Putamen (tissue), 1 donor: ENCODE data around the gene CHST11.

ENCODE experiments used
- DNase-seq: peaks from one replicate; pipeline ENCODE4 v3.0.0-alpha.2; 2016; ENCODE audit warnings: low spot score

CHST11 gene

DNA sequence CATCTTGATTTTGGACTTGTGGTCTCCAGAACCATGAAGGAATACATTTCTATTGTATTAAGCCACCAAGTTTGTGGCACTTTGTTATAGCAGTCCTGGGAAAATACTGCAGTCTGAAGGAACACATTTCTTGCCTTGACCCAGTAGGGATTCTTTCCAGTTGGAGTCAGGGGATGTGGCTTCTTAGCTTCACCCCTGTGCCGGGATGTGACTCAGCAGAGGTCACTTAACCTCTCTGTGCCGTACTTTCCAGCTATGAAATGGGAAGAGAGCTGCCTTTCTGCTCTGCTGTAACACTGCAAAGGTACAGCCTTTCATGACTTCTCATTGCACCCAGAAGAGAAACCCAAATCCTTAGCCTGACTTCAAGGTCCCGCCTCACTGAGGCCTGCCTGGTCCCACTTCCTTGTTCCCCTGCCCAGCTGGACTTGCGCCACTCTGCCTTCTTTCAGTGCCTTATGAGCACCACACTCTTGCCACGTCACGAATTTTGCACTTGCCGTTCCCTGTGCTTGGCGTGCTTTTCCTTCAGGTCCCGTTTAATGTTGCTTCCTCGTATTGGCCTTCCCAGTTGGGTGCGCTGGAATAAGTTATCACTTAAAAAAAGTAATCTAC lies 24.2 kb downstream of the CHST11 start:
- no peak for DNase-seq

DNA sequence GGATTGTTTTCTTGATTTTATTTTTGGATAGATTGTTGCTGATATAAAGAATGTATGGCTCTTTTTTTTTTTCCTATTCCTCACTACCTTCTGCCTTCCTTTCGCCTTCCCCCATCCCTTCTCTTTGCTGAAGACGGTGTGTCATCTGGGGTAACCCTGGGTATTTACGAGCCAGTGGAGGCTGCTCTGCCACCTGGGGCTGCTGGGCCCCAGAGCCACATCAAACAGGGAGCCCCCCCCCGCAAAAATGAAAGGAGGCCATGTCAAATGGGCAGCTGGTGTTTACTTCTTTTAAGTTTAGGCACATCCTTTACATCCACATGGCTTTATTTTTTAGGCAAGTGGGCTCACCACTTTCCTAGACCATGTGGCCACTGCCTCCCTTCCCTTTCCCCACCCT lies 25.4 kb downstream of the CHST11 start:
- DNase-seq, result no peak

DNA sequence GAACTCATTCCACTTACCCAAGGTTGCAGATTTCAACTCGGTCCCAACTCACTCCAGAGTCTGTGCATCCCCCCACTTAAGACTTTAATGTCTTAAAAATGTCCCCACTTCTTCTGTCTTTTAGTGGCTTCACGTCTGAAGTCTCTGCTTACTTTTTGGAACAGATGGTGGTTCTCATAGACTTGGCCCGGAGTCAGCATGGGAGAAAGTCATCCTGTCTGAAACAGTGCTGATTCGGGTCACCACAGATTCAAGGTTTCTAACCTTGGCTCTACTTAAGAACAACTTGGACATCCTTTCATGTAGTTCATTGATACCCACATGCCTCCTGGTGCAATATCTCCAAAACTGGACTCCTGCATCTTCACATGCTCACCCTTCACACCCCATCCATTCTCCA lies 26.0 kb downstream of the CHST11 start:
- DNase-seq, result no peak

DNA sequence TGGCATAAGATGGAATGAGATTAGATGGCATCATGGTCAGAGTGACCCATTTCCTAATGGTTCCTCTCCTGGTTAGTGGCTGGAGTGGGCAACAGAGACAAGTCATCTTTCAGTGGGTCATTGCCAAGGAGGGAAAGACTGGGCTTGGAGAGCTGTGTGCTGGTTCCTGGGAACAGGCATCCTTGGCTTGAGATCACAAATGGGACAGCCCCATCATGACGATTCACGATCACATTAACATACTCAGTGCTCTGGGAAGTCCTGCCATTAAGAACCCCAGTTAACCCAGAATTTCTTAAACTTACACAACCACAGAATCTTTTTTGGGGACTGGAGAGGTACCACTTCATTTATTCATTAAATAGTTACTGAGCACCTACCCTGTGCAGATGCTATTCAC lies 27.3 kb downstream of the CHST11 start:
- DNase-seq, result no peak

DNA sequence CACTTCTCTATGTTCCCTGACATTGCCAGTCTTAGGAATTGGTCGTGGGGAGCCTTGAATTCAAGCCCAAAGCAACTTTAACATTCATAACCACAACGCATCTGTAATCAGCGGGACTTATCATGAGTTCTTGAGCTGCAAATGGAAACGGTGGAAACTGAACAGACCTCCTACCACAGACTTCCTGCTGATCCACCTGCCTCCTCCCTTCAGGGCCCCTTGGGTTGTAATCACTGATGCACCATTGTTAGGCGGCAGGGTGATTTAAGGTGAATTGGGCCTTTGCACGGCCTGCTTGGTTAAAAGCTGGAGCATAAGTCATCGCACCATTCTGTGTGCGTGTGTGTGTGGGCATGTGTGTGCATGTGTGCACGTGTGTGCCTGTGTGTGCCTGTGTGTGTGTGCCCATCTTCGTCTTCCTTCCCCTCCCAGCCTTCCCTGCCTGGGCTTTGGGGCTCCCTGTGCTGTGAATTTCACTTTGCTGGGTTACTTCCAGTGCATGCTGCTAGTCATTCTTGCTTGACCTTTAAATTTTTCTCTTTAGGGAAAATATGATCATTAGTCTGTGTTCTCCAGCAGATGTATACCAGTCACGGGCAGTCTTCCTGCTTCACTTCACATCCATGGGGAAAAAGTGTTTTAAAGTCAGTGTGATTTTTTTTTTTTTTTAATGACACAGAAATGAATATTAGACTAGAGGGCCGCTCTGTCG lies 29.1 kb downstream of the CHST11 start:
- no peak for DNase-seq

DNA sequence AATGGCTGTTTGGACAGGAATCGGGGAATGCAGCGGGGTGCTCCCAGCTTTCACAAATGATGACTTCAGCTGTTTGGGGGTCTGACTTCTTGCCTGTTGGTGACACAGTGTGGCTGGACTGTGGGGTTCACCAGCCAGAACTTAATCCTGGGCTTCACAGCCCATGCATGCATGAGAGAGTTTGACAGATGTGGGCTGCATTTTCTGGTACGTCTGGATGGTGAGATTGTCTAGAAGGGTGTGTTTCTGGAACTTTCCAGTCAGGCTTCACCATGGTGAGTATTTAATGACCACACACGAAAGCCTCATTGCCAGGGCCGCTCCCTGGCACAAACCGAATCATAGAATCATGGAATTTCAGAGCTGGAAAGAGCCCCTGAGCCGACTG lies 29.6 kb downstream of the CHST11 start:
- DNase-seq, result no peak

DNA sequence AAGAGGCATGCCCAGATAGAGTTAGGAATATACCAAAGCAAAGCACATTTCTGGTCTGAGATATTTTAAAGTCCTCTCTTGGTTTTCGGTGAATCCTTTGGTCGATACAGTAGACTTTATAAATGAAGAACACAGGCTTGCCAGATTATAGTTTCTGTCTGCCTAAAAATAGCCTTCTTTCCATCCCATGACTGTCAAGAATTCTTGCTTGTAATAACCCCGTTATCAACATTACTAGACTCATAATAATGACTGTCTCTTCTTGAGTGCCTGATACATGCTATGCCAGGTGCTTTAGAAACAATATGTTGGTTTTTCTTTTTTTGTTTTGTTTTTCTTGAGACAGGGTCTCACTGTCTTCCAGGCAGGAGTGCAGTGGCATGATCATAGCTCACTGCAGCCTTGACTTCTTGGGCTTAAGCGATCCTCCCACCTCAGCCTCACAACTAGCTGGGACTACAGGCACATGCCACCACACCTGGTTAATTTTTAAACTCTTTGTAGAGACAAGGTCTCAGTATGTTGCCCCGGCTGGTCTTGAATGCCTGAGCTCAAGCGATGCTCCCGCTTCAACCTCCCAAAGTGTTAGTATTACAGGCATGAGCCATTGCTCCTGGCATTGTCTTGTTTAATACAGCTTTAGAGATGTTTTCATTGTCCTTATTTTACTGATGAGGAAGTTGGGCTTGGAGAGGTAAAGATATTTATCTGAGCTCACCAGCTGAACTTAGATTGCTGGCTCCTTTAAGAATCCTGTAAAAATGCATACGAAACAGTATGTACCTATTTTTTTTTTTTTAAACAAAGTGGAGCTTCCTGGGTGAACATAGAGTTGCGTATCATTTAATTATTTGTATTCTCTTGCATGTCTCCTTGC lies 30.4 kb downstream of the CHST11 start:
- DNase-seq, result no peak

DNA sequence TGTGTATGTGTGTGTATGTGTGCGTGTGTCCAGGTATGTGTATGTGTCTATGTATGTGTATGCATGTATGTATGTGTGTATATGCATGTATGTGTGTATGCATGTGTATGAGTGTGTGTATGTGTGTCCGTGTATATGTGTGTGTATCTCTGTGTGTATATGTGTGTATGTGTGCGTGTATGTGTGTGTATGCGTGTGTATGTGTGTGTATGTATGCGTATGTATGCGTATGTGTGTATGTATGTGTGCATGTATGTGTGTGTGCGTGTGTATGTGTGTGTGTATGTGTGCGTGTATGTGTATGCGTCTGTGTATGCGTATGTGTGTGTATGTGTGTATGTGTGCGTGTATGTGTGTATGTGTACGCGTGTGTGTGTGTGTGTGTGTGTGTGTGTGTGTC lies 31.6 kb downstream of the CHST11 start:
- no peak for DNase-seq

DNA sequence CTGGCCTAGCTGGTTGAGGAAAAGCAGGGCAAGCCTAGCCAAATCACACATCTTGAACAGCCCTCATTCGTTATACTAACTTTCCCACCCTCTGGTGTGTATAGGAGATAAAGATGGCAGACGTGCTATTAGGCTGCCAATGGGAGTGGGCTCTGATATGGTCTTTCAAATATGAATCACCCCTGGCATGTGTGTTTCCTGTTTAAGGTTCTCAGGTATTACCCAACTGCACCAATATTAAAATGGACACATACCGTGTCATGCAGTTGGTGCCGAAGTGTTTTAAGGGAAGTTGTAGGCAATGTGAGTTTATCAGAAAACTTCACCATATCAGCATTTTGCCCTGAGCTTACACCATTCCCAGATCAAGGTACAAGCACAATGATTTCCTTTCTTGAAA lies 33.4 kb downstream of the CHST11 start:
- no peak for DNase-seq

DNA sequence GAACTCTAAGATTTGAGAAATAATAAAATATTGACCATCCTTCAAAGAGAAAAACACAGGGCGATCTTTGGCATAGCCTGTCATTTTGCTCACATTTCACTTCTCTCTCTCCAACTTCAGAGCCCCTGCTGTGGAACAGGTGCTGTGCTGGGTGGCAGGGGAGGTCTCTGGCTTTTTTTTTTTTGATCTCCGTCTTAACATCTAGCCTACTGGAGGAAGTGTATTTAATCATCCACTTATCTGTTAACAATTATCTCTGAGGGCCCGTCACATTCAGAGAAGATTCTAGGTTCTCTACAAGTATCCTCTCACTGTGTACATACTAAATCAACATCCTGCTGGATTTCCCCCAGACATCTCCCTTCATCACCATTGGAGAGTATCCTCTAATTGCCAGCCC lies 34.1 kb downstream of the CHST11 start:
- no peak for DNase-seq

DNA sequence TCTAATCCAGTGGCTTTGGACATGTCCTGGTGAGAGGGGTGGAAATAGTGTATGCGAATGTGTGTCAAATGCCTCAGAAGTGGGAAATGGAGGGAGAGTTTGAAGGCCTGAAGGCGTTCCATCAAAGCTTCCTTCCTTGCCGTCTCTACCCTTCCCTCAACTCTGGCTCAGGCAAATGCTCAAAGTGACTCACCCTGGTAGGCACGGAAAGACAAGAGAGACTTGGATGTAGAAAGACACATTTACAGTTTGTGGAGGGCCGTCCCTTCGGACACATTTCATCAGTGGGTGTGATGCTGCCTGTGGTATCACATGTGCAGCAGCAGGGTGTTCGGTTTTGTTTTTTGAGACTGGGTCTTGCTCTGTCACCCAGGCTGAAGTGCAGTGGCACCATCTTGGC lies 36.7 kb downstream of the CHST11 start:
- DNase-seq, result no peak

DNA sequence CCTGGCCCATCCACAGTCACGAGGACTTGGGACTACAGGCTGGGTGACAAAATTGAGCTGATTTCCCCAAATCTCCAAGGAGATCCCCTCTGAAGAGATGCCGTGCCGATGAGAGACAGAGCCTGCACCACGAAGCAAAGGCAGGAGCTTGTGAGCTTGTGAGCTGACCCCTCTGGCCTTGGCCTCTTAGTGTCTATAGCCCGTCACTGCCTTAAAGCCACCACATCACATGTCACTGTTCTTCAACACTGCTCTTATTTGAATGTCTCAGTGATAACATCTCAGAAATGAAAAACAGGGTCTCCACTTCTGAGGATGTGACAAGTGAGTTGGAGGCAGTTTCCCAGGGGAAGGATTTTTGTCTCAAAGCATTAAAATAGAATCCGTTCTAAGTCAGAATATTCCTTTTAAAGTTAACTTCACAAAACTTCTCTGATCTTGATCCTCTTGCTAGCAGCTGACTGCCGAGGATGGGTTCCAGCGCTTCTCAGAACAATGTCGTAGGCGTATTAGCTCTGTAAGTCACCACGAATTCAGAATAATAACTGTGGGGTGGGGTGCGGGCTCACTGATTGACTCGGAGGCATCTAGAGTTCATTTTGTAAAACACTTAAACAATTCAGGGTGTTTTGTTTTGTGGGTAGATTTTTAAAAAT lies 37.5 kb downstream of the CHST11 start:
- DNase-seq, result peak; percentile 80

DNA sequence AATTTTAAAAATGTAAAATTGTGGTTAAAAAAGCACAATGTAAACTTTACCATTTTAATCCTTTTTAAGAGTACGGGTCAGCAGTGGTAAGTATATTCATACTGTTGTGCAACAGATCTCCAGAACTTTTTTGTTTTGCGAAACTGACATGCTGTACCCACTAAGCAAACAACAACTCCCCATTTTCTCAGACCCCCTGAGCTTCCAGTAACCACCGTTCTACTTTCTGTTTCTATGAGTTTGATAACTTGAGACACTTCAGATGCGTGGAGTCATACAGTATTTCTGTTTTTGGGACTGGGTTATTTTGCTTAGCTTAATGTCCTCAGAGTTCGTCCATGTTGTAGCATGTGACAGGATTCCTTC lies 38.0 kb downstream of the CHST11 start:
- DNase-seq, result no peak

DNA sequence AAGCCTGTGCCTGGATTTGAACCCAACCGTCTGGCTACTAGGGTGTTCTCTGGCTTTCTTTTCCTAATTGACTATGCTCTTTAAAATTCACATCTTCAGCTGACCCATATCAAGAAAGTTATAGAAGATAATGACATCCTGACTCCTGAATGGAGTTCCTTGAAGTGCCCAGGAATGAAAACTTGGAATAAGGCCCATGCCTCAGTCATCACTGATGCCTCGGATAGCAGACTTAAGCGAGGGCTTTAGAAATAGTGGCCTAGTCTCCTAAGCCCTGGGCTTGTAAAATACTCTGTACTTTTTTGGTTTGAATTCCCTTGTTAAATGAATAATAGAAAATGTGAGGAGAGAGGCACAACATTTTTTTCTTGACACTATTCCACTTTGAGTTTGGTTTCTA lies 39.0 kb downstream of the CHST11 start:
- DNase-seq, result no peak

DNA sequence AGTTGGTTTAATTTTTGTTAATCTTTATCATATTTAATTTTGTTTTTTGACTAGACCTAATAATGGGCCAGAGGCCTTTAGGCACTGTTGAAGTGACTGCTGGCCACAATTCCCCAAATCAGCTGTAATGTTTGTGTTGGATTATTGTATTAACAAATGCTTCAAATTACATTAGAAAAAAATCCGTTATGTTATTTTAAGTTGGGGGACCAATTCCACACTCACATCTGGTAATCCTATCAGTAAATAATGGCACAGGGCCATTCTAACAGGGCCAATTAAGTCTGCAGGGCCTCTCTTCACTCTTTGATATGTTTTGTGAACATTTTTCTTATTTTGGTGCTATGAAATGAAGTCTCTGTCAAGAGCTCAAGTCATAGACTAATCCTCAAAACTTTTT lies 39.6 kb downstream of the CHST11 start:
- no peak for DNase-seq

DNA sequence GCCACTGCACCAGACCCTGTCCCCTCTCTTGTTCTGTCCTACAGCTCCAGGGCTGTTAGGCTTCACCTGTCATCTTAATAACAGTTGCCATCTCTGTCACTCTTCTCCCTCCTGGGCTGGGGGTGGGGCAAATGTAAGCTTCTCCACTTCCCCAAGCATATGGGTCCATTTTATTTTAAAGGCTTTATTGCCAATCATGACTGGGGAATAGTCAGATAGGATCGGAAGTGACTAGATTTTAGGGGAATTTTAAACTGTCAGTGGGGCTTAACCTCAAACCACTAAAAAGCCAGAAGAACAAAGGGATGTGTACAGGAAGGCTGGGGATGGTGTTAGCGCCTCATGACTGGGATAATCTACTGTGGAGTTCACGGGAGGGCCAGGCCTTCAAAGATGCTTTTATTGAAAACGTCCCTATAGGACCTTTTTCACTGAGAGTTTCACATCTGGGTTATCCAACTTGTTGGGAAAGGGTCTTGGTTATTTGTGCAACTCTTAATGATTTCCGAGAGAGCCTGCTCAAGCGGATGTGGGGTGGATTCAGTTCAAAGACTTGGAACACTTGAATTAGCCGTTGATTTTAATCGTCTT lies 41.6 kb downstream of the CHST11 start:
- no peak for DNase-seq

DNA sequence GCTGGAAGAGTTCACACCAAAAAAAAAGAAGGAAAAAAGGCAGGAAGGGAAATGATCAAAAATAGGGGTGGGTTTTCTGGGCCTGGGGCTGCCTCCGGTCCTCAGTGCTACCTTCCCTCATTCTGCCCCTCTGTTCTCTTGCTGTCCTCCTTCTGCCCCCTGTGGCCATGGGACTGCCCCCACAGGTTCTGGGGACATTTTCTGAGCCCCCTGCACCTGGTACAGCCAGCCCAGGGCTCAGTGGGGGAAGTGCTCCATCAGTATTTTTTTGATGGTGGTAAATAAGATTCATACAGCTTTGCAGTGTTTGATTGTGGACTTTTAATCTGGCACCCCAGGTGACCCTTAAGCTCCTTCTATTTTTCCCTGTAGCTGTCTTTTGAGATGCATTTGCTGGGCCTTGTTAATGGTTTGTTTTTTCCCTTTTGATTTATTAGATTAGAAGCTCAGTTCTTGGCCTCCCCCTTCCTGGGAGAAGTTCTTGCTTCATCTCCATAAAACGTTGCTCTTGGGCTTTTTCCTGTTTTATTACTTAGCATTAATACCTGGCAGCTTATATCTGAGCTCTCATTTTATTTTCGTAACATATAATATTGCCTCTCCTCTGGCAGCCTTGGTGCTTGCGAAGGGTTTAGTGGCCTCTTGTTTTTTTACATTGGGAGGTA lies 43.1 kb downstream of the CHST11 start:
- no peak for DNase-seq

DNA sequence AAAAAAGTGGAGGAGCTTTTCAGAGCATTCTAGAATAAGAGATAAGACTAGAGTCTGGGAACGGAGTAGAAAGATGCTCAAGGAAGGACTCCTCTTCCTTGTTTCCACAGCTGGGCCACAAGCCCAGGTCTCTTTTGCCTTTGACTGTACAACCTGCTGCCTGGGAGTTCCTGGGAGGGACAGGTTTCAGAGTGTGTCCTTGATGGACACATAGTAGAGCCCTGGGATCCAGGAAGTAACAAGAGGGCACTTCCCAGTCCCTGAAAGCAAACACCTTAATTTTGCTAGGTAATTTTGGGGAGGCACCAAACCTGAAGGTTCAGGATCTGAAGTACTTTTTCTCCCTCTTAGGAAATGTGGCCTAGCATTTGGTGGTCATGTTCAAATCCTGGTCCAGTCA lies 44.4 kb downstream of the CHST11 start:
- DNase-seq, result no peak

DNA sequence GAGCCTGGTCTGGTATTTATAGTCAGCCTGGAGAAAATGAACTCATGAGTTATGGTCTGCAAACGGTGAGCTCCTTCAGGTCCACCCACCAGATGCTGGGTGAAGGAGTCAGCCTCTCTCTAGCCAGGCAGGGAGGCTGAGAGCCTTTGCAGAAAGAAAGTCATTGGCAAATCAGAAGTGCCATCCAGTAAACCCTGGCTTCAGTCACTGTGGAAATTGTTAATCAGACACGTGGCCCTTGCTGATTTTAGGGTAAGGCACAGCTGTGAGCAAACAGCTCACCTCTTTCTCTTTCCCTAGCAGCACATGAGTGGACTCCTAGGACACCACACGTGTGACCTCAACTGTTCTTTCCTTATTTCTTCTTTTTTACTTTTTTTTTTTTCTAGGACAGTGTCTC lies 44.9 kb downstream of the CHST11 start:
- DNase-seq, result no peak

DNA sequence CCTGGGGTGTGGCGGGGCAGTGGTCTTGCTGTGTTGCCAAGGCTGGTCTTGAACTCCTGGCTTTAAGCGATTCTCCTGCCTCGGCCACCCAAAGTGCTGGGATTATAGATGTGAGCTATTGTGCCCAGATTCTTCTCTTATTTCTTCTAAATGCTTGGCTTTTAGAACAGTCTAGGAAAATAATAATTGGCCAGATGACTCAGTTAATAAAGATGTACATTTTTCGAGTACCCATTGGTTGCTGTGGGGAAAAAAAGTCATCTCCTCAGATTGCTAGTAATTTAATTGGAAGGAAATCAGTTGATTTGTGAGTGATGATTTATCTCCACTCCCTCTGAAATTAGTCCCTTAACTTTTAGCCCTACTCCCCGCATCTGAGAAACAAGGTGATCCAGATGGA lies 45.5 kb downstream of the CHST11 start:
- DNase-seq, result no peak

DNA sequence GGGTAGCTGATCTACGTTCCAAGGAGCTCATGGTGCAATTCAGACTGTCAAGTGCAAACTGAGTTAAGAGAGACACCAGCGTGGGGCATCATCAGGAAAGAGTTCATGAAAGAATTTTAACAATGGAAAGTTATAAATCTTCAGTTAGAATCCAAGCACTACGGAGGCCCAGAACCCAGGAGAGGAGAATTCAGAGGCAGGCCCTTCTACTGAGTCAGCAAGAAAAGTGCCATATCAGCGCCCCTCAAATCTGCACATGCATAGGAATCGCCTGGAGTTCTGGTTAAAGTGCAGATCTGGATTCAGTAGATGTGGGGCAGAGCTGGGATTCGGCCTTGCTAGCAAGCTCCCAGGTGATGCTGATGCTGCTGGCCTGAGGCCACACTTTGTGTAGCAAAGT lies 45.9 kb downstream of the CHST11 start:
- DNase-seq, result no peak

DNA sequence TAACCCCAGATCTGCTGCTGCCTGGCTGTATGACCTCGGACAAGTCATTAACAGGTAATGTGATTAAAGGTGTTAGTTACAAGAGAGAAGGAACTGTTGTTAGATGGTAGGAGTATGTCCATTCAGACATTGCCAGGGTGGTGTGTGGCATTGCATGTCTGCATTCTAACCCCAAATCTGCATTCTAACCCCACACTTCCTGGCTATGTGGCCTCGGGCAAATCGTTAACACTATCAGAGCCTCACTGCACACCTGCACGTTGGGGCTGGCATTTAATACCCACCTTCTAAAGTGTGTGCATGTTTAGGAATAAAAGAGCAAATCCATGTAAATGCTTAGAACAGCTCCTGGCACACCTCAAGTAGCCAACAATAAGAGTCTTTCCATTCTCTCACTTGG lies 46.4 kb downstream of the CHST11 start:
- DNase-seq, result no peak
